ENCODE data around the gene NKPD1.

DNA sequence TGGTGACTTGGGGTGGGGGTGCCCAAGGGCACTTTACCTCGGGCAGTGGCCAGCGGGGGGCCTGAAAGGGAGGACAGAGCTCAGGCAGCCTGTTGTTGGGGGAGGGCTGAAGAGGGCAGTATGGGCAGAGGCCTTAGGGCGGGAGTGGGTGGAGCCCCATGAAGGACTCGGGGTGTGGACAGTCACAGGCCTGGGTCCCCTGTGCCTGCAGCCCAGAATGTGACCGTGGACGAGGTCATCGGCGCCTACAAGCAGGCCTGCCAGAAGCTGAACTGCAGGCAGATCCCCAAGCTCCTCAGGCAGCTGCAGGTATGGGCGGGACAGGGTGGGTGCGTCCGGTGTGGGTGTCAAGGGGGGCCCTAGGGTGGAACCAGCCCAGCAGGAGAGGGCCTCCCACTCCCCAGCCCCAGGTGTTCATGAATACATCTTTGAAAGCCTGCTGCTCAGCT lies 22.5 kb downstream of the NKPD1 start:
- TF ChIP-seq EZH2 (IDR thresholded peaks at IDR 0.05; ENCODE audit: insufficient read depth, poor library complexity, severe bottlenecking) (no peak), EZH2phosphoT487 (IDR thresholded peaks at IDR 0.05; ENCODE audit: insufficient read depth, low read depth) (no peak)

Data from GM23248 (cell line).